Thyroid gland (tissue), 4 donors: ENCODE measurements around the gene MIEN1.

ENCODE experiments used
- POLR2A ChIP-seq, 2 donors: fragments of 450-650 bp; IDR thresholded peaks; one replicate each; pipeline ENCODE4 v1.6.1; 2017; ENCODE audit warnings: antibody characterized with exemption in 2 of 2, mild to moderate bottlenecking in 2 of 2, moderate library complexity in 1 of 2
- TF ChIP-seq, protein P1 (sequence below), 6 experiments: fragments of 200-600 bp in 3 of 6; fragments of 450-650 bp in 3 of 6; sonication (generic) in 3 of 6; IDR thresholded peaks; one replicate each; pipeline ENCODE4 v1.5.1; 2016 to 2019; ENCODE audit warnings: antibody characterized with exemption in 6 of 6, mild to moderate bottlenecking in 2 of 6, inconsistent platforms in 1 of 6, moderate library complexity in 1 of 6

GRCh38 chr17:39730095-39730921 is at the start of gene MIEN1:
- TF ChIP-seq, protein P1, sequence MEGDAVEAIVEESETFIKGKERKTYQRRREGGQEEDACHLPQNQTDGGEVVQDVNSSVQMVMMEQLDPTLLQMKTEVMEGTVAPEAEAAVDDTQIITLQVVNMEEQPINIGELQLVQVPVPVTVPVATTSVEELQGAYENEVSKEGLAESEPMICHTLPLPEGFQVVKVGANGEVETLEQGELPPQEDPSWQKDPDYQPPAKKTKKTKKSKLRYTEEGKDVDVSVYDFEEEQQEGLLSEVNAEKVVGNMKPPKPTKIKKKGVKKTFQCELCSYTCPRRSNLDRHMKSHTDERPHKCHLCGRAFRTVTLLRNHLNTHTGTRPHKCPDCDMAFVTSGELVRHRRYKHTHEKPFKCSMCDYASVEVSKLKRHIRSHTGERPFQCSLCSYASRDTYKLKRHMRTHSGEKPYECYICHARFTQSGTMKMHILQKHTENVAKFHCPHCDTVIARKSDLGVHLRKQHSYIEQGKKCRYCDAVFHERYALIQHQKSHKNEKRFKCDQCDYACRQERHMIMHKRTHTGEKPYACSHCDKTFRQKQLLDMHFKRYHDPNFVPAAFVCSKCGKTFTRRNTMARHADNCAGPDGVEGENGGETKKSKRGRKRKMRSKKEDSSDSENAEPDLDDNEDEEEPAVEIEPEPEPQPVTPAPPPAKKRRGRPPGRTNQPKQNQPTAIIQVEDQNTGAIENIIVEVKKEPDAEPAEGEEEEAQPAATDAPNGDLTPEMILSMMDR (IDR thresholded peaks at IDR 0.05): peak; percentile 65 to 95 (median 86)
- TF ChIP-seq POLR2A (IDR thresholded peaks at IDR 0.05): peak in 1 of 2 donors; percentile 88
